Stimulated activated CD4-positive, alpha-beta T cell treated with anti-CD3 and anti-CD28 coated beads, Interleukin-12 subunit alpha, Interleukin-12 subunit beta, amount 100 ng/mL, for 24 hours (primary cell): Measurements from ENCODE around the gene PLEKHG4.
A peak's percentile ranks its signal among the peaks of the same experiment; 100 is the strongest.

ENCODE experiments used
- DNase-seq, 2 experiments: peaks; one replicate each; pipeline ENCODE4 v3.0.0-alpha.2; 2020; ENCODE audit warnings: low read depth in 2 of 2

The PLEKHG4 gene, protein sequence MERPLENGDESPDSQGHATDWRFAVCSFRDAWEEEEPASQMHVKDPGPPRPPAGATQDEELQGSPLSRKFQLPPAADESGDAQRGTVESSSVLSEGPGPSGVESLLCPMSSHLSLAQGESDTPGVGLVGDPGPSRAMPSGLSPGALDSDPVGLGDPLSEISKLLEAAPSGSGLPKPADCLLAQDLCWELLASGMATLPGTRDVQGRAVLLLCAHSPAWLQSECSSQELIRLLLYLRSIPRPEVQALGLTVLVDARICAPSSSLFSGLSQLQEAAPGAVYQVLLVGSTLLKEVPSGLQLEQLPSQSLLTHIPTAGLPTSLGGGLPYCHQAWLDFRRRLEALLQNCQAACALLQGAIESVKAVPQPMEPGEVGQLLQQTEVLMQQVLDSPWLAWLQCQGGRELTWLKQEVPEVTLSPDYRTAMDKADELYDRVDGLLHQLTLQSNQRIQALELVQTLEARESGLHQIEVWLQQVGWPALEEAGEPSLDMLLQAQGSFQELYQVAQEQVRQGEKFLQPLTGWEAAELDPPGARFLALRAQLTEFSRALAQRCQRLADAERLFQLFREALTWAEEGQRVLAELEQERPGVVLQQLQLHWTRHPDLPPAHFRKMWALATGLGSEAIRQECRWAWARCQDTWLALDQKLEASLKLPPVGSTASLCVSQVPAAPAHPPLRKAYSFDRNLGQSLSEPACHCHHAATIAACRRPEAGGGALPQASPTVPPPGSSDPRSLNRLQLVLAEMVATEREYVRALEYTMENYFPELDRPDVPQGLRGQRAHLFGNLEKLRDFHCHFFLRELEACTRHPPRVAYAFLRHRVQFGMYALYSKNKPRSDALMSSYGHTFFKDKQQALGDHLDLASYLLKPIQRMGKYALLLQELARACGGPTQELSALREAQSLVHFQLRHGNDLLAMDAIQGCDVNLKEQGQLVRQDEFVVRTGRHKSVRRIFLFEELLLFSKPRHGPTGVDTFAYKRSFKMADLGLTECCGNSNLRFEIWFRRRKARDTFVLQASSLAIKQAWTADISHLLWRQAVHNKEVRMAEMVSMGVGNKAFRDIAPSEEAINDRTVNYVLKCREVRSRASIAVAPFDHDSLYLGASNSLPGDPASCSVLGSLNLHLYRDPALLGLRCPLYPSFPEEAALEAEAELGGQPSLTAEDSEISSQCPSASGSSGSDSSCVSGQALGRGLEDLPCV

DNA sequence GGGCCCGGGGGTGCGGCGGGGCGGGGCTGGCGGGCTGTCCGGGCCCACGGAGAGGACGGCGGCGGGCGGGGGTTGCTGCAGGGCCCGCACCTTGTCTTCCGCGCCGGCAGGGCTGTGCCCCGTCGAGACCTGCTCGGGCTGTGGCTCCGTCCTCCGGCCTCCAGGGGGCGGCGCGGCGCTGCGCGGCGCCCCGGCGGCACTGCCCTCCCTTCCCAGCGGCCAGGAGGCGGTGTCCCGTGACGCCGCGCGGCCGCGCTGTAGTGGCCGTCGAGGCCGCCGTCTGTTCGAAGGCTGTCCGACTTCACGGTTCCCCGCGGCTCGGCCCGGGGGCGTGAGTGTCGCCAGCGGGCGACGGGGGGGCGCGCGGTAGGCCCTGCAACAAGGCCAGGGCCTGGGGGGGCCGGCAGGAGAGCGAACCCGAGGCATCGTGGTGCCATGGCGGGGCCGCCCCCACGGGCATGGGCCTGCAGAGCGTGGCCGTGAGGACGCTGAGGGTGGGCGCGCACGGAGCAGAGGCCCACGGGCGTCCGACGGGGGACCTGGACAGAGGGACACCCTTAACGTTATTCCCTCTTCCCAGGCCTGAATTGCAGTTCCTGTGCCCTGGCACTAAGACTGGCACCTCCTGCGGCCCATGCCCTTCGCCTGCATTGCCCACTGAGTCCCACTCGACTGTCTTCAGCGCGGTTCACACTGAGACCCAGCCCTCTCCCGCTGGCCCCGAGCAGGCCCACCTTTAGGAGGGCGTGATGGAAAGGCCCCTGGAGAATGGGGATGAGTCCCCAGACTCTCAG lies at the start of gene PLEKHG4:
Gene PLEKHG4, plus strand, starts transcription at position 237 of the 794 bp plus-strand sequence. Its CDS starts 513 bp downstream, at position 750.
- peak; percentile 73 to 79 for DNase-seq

DNA sequence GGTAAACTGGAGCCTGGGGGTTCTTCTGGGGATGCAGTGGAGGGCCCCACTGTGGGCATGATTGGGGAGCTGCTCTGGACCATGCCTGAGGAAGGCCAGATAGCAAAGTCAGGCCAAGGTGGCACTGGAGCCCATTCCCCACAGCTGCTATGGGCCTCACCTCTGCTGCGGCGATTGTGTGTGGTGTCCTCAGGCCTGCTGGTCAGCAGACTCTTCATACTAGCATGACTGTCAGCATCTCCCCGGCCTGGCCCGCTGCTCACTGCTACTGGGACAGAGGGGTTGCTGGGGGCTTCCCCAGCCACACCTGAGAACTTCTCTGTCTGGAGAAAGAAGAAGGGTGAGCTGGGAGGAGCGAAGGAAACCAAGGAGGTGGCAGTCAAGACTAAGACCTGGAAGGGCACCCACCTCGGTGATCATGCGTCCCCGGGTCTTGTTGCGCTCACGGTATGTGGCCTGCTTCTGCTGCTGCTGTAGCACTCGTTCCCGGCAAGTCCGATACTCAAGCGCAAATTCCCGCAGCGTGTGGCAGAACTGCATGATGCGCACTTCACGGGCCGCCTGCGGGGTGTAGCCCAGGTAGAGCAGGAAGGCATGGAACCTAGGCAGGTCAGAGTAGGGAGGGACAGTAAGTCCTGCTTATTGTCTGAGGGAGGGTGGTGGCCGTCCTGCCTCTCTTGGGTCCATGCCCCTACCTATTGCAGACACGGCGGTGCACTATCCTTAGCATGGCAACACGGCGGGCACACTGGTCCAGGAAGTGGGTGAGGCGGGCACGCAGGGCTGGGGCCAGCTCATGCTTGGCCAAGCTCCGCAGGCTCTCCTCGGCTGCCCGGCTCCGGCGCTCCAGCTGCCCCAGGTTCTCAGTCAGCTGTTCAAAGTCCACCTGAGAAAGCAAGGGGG lies 49.2 kb upstream of the PLEKHG4 start:
- DNase-seq = no peak

DNA sequence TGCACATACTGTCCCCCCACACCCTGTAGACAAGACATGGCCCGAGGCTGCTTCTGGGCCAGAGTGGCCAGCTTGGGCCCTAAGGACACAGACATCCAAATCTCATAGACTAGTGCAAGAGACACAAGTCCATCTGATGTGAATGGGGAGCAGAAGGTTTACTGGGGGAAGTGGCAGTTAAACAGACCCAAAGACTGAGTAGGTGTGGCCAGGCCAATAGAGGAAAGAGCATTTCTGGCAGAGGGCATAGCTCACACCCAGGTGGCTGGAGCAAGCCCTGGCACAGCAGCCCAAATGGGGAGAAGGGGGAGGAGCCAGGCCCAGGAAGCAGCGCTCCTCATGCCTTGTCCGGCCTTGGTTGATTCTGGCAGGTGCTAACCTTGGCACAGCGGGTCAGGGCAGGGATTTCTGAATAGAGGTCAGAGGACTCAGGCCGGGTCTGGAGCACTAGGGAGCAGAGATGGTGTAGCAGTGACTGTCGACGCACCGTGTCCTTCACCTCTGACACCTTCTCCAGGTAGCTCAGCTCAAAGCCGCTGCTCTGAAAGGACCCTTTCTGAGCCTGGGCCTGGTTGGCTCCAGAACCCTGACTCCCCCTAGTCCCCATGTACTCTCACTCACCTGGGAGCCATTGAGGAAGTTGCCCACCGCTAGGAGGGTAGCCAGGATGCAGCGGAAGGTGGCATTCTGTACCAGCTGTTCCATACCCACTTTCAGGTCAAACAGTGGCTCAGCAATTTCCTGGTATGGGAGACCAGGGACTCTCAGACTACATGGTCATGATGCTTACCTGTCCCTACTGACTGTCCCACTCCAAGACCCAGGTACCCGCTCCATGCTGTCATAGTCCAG lies 48.3 kb upstream of the PLEKHG4 start:
- DNase-seq = no peak

DNA sequence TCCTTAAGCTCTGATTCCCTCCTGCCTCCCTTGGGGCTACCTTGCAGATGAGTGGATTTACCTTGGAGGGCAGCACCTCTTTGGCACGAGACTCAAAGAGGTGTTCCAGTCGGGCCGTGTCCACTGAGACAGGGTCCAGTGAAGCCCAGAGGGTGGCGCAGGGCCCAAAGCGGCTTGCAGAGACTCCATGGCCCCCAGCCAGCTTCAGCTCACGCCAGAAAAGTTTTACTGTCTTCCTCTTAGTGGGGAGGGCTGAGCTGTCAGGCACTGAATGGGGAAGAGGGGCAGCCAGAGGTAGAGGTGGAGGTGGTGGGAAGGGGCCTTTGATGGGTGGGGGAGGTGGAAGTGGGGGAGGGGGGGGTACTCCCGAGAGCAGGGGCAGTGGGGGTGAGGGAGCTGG lies 45.7 kb upstream of the PLEKHG4 start:
- no peak for DNase-seq

DNA sequence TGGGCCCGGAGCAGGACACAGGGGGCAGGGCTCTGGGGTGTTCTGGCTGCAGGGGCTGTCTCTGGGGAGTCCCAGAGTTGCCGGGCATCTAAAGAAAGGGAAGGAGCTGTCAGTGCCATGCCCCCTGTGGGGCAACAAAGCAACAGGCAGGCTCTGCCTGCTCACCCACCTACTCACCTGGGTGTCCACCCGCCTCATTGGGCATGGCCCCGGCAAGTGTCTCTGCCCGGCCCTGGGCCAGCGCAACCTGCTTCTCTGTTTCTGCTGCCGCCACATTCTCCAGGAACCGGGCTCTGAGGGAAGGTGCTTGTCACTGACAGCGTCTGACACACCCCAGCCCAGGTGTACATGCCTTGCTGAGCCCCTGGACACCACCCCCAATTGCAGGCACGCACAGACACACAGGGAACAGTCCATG lies 45.1 kb upstream of the PLEKHG4 start:
- no peak for DNase-seq

DNA sequence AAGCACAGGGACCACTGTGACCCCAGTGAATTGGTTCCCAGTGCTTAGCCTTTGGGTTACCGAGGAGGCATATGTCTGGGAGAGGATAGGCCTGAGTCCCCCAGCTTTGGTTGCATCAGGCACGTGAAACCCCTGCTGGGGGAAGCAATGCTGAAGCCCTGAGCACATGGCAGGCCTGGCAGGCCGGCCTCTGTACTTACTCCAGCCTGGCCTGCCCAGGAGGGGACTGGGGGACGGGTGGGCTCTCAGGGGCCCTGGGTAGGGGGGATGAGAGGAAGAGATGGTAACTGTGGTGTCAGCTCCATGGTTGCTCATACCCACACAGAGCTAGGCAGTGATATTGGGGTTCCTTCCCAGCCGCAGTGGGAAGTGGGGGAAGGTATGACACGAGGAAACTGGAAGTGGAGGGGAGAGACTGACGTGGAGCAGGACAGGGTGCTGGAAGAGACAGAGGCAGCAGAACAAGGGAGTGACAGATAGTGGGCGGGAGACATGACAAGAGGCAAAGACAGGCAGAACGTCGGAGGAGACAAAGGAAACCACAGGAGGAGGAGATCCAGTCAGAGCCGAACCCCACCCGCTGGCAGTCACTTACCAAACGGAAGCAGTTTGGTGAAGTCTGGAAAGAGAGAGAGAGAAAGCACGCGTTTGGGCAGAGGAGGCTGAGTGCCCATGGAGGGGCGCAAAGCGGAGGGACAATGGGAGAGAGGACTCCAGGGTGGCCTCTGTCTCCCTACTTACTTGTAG lies 43.3 kb upstream of the PLEKHG4 start:
- no peak for DNase-seq

DNA sequence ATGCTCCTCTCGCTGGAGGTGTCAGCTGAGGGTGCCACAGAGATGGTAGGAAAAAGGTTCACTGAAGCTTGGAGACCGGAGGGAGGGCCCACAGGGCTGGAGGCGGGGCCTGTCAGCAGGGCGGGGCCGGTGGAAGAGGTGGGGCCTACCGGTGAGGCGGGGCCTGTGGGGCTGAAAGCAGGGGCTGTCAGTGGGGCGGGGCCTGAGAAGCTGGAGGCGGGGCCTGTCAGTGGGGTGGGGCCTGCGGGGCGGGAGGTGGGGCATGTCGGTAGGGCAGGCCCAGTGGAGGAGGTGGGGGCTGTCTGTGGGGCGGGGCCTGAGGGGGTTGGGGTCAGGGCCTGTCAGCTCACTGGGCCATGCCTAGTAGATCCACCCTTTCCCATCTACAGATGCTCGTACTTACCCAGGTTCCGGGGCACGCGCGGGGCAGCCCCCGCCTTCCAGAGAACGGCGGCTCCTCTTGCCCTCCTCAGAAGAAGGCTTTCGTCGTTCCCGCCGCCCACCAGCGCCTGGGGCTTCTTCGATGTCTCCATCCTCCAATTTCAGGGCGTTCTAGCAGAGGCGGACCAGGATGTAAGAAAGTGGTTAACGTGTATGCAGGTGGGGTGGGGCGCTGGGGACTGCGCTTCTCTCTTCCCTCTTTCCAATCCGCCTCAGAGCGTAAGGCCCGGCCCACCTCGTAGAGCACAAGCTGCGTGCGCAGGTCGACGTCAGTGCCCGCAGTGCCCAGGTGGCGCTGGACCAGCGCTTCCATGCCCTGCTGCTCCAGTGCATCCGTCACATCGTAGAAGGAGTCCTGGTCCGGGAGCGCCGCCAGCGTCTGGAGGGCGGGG lies 42.6 kb upstream of the PLEKHG4 start:
- peak; percentile 64 to 71 for DNase-seq

DNA sequence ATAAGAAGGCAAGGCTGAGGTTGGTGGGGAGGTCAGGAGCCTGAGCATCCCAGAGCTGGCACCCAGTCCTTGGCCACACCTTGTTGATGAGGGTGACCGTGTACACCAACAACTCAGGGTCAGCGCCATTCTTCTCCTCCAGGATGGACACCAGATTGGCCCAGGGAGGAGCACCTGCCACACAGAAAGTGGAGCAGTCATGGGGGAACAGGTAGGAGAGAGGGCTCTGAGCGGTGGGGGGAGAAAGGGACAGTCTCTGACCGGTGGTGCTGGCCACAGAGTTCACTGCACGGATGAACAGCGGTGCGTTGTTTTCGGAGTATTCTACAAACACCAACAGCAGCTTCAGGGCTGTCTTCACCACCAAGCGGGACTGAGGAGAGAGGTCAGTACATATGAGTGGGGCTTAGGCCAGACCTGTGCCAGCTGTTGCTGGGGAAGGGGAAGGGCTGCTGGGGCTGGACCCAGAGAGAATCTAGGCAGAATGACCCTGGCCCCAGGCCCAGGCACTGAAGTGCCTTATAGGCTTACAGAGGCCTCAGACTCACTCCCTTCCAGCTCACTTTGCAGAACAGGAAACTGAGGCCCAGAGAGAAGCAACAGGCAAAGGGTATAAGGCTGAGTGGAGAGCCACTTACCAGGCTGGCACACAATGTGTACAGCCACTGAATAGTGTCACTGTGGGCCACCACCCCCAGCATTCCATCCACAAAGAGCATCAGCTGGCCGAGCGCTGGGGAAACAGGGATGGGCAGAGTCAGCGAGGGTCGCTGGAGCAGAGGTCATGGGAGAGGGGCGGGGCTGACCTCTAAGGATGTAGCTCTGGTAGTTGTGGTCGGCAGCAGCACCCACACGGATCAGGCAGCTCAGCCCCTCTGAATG lies 41.7 kb upstream of the PLEKHG4 start:
- DNase-seq = no peak

DNA sequence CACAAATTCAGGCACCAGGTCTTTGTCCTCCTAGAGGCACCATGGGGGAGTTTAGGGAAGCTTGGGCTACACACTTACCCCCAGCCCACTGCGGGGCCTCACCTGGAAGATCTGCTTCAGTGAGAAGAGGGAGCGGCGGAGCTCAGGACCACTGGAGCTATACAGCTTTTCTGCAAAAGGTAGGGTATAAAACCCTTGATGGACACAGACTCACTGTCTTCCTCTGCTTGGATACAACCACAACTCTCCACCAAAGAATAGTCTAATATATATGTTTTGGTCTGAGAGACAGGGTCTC lies 41.1 kb upstream of the PLEKHG4 start:
- no peak for DNase-seq

DNA sequence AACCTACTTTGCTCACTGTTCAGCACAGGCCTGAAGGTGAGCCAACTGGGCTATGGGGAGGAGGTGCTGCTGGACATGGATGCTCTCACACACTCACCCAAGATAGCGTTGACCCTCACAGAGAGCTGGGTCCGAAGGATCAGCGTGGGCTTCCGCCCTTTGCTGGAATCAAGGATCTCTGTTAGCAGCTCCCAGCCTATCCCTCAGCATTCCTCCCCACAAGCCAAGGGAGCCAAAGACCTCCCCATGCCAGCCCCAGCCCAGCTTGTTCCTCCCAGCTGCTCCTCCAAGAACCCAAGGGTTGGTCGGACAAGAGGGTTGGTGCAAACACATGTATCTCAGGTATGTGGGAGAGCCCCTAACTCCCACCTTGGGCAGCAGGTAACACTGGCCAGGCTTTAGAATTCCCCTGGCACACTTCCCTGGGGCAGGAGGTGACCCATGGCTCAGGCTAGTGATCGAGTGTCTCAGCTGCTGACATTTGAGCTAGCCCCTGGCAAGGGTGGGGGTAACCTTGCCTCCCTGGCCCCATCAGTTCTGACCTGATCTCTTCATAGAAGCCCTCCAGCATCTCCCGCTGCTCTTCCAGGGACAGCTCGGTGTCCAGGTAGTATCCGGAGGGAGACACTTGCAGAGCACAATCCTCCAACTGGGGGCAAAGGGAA lies 40.4 kb upstream of the PLEKHG4 start:
- DNase-seq = no peak

DNA sequence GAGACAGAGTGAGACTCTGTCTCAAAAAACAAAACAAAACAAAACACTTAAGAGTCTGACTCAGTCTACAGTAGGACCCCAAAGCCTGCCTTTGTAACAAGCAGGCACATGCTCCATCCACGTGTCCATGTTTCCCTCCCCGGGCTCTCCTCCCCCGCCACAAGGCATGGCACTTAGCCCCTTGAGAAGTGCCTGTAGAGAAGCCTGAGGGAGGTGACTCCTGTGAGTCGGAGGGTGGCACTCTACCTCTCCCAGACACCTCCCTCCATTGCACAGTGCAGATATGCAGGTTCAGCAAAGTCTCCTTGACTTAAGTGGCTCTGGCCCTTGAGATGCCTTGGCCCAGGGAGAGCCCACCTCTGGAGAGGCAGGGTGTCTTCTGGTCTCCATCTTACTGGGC lies 38.8 kb upstream of the PLEKHG4 start:
- no peak for DNase-seq

DNA sequence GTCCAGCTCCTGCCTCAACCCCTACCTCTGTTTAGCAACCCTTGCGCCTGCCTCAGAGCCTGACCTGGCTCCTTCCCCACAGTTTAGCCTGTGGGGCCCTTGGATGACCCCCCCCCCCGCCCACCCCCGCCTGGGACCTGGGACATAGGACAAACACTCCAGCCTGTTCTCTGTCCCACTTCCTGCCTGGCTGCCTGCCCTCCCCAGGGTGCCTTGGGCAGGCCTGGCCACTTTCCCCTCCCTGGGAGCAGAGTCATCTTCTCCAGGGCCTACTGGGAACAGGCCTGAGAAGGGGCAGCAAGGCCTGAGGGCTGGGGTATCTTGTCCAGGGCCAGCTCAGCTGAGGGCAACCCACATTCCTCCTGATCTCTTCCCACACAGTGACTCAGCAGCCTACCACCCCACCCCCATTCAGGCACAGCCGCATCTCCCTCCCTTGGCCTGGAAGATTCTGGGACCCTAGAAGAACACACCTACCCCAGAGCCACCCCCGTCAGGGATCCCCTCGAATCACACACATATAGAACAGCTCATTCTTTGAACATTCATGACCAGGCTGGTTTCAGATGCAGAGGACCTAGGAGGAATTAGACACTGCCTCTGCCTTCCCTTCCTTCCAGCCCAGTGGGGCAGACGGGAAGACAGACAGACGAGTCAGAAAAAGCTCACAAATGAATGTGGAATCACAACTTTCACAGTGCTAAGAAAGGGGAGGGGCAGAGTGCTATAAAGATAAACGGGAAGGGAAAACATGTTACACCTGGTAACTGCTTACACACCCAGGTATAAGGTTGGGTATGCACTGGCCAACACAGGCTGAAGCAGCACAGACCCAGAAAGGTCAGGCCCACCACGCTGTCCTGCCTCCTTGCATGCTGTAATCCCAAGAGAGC lies 38.1 kb upstream of the PLEKHG4 start:
- DNase-seq = no peak

DNA sequence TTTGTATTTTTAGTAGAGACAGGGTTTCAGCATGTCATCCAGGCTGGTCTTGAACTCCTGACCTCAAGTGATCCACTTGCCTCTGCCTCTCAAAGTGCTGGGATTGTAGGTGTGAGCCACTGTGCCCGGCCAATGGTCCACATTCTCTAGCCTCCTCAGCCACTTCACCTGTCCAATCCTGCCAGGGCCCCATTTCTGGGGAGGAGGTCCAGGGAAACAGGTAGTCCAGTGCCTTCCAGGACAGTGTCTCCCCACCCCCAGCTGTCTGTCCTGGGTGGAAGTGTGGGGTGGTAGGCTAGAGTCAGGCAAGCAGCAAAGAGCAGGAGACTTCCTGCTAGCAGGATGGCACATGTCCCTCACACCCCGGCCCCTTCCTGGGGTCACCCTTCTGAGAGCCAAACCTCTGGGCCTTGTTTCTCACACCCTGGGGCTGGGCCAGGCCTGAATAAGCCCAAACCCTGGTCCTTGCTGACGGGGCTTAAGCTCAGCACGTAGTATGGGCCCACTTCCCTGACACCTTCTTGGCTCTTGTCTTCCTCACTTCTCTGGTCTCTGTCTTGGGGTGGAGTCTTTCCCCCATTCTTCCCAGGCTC lies 37.1 kb upstream of the PLEKHG4 start:
- no peak for DNase-seq

DNA sequence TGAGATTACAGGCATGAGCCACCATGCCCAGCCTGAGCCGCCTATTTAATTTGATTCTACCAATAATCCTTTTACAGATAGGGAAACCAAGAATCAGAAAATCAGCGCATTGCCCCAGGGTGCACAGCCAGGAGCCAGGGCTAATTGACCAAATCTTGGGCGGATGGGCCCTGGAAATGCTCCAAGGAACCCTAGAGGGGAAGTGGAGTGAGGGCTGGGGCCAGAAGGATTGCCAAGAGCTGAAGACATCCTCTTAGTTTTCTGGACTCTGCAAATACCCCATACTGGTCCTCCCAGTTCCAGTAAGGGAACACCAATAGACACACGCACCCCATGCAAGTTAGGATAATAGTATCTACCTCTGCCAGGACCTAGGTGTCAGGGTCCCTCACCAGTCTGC lies 35.9 kb upstream of the PLEKHG4 start:
- DNase-seq = no peak
